Uterus (tissue), 2 donors: ENCODE results near the gene MAPK6.

Experiments
- POLR2A ChIP-seq, 2 donors: fragments of 450-650 bp; IDR thresholded peaks; one replicate each; pipeline ENCODE4 v1.6.1; 2016; ENCODE audit warnings: antibody characterized with exemption in 2 of 2, mild to moderate bottlenecking in 1 of 2, moderate library complexity in 1 of 2
- TF ChIP-seq, protein P1 (sequence below), 4 experiments: fragments of 200-600 bp in 2 of 4; fragments of 450-650 bp in 2 of 4; sonication (generic) in 2 of 4; IDR thresholded peaks; one replicate each; pipeline ENCODE4 v1.5.1; 2016 to 2019; ENCODE audit warnings: antibody characterized with exemption in 4 of 4, mild to moderate bottlenecking in 2 of 4, moderate library complexity in 1 of 4

DNA sequence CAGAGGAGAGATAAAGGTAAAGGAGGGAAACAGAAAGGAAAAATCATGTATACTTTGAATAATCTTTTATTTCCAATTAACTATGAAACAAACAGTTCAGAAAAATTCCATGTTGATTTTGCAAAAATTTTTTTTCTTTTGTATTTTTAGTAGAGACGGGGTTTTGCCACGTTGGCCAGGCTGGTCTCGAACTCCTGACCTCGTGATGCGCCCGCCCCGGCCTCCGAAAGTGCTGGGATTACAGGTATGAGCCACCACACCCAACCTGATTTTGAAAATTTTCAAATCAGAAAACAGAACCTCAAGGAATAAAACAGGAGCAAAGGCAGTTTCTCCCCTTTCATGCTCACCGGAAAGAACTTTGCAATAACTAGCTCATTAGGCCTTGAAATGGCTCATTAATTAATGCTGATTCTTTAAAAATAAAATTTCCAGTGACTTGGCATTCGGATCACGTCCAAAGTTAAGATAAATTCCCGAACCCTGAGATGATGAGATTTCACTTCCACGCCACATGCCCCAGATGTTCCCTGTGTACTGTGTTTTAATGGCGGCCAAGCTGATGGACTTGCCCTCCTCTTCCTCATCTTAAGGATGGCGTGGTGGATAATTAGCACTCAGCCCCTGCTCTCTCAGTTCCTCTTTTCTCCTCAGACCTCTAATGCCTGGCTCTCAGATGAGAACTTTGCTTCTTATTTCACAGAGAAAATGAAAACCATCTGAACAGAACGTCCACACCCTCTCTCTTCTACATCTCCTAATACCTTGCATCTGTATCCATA, 82.7 kb downstream of the MAPK6 start:
- TF ChIP-seq, protein P1, sequence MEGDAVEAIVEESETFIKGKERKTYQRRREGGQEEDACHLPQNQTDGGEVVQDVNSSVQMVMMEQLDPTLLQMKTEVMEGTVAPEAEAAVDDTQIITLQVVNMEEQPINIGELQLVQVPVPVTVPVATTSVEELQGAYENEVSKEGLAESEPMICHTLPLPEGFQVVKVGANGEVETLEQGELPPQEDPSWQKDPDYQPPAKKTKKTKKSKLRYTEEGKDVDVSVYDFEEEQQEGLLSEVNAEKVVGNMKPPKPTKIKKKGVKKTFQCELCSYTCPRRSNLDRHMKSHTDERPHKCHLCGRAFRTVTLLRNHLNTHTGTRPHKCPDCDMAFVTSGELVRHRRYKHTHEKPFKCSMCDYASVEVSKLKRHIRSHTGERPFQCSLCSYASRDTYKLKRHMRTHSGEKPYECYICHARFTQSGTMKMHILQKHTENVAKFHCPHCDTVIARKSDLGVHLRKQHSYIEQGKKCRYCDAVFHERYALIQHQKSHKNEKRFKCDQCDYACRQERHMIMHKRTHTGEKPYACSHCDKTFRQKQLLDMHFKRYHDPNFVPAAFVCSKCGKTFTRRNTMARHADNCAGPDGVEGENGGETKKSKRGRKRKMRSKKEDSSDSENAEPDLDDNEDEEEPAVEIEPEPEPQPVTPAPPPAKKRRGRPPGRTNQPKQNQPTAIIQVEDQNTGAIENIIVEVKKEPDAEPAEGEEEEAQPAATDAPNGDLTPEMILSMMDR (IDR thresholded peaks at IDR 0.05) = no peak
- no peak for TF ChIP-seq POLR2A (IDR thresholded peaks at IDR 0.05)
